Measurements from ENCODE around the gene KCNC4.

The KCNC4 gene

GRCh38 chr1:110212169-110213142 lies 2.3 kb downstream of the KCNC4 start:
- DNase-seq: no peak

DNA sequence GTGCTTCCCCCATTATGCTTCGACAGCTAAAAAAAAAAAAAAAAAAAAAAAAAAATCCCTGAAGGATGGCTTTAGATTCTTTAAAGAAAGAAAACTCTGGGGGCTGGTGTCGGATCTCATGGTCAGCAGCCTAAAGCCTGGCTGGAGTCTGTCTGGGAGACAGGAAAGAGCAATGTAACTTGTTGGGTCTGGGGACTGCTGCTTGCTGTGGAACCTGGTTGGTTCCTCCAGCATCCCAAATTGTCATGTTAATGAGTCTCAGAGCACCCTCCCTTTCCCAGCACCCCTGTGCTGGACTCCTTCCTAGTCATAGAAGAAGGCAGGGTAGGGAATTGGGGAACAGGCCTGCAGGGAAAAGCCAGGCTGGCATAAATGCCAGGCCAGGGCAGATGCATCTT lies 3.0 kb downstream of the KCNC4 start:
- DNase-seq: no peak

DNA sequence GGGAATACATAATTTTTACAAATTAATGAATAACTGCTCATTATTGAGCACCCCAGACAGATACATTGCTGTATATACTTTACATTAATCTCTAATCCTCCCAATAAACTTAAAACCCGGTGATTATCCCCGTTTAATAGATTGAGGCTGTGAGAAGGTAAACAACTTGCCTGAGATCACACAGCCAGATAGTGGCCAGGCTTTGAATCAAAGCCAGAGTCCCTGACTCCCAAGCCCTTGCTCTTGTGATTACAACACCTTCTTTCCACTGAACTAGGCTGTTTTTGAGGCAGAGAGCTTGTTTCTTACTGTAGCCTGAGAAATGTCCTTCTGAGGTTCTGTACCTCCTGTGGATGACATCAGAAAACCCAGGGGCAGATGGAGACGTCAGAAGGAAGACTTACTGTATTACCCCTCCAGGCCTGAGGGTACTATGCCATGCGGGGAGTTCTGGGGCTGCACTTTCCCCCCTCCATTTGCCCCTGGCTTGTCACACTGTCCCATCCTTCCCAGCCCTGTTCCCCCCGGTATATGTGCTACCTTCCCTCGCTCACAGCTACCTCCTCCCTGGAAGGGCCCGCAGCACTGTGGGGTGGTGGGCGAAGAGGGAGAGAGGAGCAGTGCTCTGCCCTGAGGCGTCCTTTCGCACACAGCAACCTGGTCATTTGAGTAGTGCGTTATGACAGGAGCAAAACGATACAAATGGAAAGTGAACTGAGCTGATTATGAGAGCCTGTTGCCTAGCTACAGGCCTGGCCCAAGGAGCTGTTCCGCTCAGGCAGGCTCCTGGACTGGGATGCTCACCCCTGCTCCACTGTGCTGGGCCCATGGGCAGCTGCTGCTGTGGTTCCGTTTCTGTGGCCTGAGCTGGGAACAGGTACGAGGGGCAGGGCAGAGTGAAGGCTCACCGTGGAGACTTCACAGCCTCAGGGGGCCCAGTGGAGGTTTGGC lies 4.6 kb downstream of the KCNC4 start:
- no peak for DNase-seq

DNA sequence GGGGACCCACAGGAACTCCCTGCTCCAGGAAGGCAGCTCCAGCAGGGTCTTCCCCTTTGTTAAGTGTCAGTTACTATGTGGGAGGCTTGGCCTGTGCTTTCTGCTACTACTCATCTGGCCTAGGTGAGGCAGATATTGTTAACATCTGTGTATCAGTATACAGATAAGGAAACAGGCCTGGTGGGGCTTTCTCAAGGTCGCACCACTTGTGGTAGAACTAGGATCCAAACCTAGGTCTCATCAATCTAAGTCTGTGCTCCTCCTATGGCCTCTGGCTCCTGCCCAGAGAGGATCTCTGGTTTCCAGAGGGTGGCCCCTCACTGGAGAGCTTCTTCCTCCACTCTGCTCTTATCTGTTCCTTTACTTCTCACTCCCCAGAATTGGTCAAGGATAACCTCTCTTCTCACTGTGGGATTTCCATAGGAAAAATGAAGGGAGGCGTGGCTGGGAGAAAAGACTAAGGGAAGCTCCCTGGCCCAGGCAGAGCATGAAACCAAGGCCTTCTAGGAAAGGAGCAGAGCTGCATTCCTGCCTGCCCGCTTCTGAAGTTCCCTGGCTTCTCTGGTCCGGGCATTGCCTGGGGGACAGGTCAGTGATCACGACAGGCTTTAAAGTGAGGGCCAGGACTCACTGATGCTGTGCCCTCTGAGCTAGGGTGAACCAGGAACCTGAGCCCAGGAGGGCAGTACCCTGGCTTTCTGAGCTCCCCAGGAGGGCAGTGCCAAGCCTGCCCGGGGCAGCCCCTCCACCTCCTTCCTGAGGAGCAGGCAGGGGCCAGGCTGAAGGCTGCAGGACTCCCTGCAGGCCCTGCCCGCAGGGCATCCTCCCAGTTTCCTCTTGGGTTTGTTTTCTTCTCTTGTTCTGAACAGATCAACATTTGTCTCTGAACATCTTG lies 5.8 kb downstream of the KCNC4 start:
- DNase-seq: no peak

- no peak for DNase-seq
These were observed 6.8 kb downstream of the KCNC4 start for GRCh38 chr1:110216844-110217444.

GRCh38 chr1:110218137-110218536 lies 8.0 kb downstream of the KCNC4 start:
- no peak for DNase-seq

DNA sequence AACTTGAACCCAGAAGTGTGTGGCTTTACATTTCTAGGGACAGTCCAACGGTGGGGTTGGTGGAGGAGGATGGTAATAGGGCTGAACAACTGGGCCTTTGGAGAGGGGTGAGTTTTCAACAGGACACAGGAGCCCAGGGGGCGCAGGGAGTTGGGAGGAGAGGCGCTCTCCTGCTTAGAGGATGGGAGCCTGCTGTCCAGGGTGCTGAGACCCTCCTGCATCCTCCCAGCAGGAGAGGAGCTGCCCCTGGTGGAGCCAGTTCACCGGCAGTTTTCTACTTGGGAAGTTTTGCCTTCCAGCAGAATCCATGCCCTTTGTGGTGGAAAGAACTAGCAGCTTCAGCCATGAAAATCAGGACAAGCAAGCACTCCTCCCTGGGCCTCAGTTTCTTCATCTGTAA lies 8.6 kb downstream of the KCNC4 start:
- no peak for DNase-seq

DNA sequence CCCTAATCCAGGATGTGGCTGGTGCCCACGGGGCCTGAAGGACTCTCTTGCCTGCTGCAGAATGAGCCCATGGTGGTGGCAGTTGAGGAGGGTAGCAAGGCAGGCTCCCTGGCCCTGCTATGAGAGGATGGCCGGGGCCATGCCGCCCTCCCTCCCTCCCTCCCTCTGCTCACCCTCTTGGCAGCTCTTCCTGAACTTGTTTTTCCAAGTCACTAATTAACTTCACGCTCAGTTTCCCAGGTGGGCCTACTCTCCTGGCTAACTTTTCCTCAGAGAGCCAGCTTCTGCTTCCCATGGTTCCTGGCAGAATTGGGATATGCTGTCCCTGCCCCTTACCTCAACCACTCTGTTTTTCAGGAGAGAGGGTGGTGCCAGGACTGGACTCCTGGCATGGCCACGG lies 10.2 kb downstream of the KCNC4 start:
- DNase-seq: no peak

GRCh38 chr1:110221119-110221518 lies 11.0 kb downstream of the KCNC4 start:
- no peak for DNase-seq

DNA sequence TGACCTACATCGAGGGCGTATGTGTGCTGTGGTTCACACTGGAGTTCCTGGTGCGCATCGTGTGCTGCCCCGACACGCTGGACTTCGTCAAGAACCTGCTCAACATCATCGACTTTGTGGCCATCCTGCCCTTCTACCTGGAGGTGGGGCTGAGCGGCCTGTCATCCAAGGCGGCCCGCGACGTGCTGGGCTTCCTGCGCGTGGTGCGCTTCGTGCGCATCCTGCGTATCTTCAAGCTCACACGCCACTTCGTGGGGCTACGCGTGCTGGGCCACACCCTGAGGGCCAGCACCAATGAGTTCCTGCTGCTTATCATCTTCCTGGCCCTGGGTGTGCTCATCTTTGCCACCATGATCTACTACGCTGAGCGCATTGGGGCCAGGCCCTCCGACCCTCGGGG lies 13.0 kb downstream of the KCNC4 start:
- no peak for DNase-seq

GRCh38 chr1:110223581-110223980 lies 13.5 kb downstream of the KCNC4 start:
- no peak for DNase-seq

GRCh38 chr1:110224240-110224995 lies 14.3 kb downstream of the KCNC4 start:
- DNase-seq: no peak

DNA sequence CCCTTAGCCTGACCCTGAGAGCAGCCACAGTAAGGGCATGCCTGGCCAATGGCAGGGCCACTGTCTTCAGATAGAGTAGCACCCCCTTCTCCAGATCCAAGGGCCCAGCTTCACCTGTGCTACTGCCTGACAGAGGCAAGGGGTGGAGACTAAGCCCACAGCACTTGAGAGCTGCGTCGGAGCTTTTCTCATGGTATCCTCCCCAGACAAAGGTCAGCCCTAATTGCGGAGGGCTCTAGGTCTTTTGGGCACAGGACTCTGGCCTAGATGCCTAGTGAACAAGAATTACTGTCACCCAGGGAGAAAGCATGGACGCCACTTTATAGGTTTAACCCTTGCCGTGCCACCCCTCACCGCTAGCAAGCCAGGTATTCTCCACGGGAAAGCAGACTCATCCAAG lies 15.1 kb downstream of the KCNC4 start:
- no peak for DNase-seq

DNA sequence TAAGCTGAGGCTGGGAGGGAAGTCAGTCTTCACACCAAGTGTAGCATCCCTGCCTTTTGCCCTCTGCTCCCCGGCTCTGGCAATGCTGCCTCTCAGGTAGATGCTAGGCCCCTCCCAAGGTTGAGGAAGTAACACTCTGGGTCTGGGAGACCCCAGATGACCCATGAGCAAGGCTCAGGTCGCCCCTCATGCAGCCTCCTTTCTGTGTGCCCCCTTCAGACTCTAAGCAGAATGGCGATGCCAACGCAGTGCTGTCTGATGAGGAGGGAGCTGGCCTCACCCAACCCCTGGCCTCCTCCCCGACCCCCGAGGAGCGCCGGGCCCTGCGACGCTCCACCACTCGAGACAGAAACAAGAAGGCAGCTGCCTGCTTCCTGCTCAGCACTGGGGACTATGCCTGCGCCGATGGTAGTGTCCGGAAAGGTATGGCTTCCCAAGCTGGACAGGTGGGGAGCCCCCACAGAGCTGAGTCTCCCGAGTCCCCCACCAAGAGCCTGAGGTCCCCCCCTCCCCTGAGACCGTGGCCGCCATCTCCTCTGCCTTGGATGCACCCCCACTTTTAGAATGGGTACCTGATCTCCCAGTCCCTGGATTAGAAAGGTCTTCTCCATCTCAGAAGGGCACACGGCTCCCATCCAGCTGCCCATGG lies 15.8 kb downstream of the KCNC4 start:
- no peak for DNase-seq

- no peak for DNase-seq
These were observed 17.7 kb downstream of the KCNC4 start for GRCh38 chr1:110227774-110228173.

GRCh38 chr1:110228381-110228780 lies 18.3 kb downstream of the KCNC4 start:
- no peak for DNase-seq

DNA sequence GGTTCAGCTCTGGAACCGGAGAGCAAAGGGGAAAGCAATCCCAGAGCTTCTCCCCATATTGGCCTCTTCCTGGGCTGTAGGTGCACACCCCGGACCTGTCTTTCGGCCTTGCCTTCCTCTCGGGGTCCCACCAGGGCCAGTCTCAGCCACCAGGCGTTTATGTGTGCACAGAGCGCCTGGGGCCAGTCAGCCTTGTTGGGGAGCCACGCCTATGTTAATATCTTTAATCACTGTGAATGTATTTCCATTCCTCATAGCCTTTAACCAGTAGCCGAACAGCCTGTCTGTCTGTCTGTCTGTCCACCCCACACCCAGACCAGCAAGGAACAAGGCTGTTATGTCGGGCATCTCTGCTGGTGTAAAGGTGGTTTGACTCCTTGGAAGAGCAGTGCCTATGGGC lies 18.8 kb downstream of the KCNC4 start:
- DNase-seq: no peak

DNA sequence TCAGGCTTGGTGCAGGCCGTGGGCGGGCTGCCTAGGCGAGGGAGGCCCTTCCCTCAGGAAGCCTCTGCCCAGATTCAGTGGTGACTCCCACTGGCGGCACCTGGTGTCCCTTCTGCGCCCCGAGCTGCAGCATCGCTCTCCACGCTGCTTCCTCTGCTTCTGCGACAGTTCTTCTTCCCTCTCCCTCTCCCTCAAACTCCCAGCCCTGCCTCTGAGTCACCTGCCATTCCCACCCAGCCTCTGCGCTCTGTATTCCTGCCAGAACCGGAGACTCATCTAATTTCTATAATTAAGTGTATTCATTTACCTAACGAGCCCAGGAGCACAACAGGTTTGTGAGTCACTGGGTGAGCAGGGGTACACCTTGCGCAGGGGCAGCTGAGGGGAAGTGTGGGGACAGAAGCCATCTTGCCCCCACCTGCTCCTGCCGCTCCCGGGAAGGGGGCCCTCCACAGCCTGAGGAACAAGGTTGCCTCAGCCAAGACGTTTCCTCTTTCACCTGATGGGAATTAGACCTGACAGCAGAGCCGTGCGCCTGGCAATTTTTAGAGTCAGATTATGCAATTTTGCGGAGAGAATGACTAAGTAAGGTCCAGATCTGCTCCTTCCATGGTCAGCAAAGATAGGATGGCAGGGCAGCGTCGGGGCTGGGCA lies 19.4 kb downstream of the KCNC4 start:
- DNase-seq: no peak

GRCh38 chr1:110230381-110231199 lies 20.5 kb downstream of the KCNC4 start:
- DNase-seq: no peak

All from suppressor macrophage treated with lipopolysaccharide for 4 hours (primary cell).